ENCODE results near the gene HEATR5A.
"Not testable (repeated sequence)": the region's sequence is repeated elsewhere in the genome, so short reads cannot be mapped to it uniquely, and the experiment has no call there.

HEATR5A gene

DNA sequence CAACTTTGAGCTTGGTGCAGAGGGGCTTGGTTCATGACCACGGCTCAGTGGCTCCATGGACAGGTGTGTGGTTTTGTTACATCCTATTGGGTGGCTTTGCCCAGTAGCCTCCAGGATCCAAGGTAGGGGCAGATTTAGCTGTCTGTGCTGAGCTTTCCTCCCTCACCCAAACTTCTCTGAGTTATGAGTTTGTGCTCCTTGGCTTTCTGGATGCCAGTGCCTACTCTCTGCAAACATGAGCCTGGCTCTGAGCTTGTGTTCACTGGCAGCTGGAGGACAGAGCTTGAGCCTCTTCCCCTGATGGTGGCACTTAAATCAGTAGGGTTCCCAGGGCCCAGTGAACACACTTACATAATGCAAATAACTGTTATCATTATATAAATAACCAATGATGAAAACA lies 167.5 kb downstream of the HEATR5A start:
- no peak for DNase-seq (ENCODE audit: low read depth)
- TF ChIP-seq, protein P1, sequence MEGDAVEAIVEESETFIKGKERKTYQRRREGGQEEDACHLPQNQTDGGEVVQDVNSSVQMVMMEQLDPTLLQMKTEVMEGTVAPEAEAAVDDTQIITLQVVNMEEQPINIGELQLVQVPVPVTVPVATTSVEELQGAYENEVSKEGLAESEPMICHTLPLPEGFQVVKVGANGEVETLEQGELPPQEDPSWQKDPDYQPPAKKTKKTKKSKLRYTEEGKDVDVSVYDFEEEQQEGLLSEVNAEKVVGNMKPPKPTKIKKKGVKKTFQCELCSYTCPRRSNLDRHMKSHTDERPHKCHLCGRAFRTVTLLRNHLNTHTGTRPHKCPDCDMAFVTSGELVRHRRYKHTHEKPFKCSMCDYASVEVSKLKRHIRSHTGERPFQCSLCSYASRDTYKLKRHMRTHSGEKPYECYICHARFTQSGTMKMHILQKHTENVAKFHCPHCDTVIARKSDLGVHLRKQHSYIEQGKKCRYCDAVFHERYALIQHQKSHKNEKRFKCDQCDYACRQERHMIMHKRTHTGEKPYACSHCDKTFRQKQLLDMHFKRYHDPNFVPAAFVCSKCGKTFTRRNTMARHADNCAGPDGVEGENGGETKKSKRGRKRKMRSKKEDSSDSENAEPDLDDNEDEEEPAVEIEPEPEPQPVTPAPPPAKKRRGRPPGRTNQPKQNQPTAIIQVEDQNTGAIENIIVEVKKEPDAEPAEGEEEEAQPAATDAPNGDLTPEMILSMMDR (IDR thresholded peaks at IDR 0.05; ENCODE audit: low read depth, low read length, missing control alignments): no peak
- H3K4me3 ChIP-seq (ENCODE audit: low read depth, low read length): no peak overlapping the region

DNA sequence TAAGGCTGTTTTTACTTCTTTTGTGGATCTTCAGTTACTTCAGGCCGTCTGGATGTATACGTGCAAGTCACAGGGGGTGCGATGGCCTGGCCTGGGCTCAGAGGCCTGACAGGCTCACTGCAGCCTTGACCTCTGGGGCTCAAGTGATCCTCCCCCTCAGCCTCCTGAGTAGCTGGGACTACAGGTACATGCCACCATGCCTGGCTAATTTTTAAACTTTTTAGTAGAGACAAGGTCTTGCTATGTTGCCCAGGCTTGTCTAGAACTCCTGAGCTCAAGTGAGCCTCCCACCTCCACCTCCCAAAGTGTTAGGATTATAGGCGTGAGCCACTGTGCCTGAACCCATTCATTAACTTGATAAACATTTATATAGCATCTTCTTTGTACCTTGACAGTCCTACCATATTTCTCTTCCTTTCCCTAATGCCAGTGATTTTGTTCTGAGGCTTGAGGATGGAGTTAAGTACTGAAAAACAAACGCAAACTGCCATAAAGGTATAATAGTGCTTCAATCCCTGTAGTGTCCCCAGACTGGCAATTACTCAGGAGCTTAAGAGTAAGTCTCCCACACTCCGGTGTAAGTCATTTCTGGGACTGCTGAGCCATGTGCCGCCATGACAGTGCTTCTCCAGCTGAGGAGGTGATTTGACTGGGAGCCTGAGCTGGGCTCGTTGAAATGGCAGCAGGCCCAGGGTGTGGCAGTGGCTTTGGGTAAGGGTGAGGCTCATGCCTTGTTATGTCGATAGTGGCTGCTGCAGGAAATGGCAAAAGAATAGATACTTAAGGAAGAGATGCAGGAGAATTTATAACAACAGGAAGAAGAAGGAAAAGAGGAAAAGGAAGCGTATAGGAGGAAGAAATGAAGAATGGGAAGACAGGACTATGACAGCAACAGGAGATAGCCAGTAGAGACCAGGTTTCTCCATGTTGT lies 169.1 kb downstream of the HEATR5A start:
- no peak overlapping the region for H3K4me3 ChIP-seq (ENCODE audit: low read depth, low read length)
- TF ChIP-seq, protein P1 (IDR thresholded peaks at IDR 0.05; ENCODE audit: low read depth, low read length, missing control alignments): no peak
- no peak for DNase-seq (ENCODE audit: low read depth)

DNA sequence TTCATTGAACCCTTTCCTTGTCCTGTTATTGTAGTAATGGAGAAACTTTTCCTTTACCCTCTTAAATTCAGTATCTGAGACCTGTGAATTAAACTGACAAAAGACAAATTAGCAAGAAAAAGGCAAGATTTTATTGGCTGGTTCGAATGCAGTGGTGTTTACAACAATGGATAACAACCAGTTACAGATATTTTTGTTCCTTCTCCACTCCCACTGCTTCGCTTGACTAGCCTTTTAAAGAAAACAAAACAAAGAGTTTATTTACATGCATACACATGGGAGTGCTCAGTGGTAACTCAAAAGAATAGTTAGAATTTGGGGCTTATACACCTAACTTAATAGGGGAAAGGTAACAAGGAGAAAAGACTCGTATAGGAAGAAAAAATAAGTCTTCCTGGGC lies 175.7 kb downstream of the HEATR5A start:
- TF ChIP-seq, protein P1 (IDR thresholded peaks at IDR 0.05; ENCODE audit: low read depth, low read length, missing control alignments): no peak
- no peak overlapping the region for H3K4me3 ChIP-seq (ENCODE audit: low read depth, low read length)
- no peak for DNase-seq (ENCODE audit: low read depth)

DNA sequence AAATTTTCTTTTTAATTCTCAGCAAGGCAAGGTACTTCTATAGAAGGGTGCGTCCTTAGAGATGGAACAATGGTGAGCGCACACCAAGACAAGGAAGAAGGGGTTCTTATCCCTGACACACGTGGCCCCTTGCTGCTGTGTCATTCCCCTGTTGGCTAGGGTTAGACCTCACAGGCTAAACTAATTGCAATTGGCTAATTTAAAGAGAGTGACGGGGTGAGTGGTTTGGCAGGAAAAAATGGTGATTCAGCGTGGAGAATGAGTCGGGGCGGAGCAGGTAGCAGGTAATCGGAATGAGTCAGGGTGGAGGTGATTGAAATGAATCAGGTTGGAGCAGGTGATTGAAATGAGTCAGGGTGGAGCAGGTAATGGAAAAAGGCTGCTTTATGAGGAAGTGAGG lies 176.5 kb downstream of the HEATR5A start:
- TF ChIP-seq, protein P1 (IDR thresholded peaks at IDR 0.05; ENCODE audit: low read depth, low read length, missing control alignments): no peak
- H3K4me3 ChIP-seq (ENCODE audit: low read depth, low read length): no peak overlapping the region
- DNase-seq (ENCODE audit: low read depth): no peak

DNA sequence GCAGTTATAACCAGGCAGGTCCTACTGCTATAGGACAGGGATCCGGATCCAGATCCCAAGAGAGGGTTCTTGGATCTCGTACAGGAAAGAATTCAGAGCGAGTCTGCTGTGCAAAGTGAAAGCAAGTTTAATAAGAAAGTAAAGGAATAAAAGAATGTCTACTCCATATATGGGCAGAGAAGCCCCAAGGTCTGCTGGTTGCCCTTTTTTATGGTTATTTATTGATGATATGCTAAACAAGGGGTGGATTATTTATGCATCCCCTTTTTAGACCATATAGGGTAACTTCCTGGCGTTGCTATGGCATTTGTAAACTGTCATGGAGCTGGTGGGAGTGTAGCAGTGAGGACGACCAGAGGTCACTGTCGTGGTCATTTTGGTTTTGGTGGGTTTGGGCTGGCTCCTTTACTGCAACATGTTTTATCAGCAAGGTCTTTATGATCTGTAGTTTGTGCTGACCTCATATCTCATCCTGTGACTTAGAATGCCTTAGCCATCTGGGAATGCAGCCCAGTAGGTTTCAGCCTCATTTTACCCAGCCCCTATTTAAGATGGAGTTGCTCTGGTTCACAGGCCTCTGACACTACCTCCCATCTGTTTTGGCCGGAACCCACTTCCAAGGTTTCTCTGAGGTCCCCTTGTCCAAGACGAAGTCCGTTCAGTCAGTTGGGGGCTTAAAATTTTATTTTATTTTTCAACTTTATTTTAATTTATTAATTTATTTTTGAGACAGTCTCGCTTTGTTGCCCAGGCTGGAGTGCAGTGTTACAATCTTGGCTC lies 178.0 kb downstream of the HEATR5A start:
- not testable (repeated sequence) for H3K4me3 ChIP-seq (ENCODE audit: low read depth, low read length); DNase-seq (ENCODE audit: low read depth)
